Fibroblast of villous mesenchyme (primary cell): ENCODE measurements around the gene KCNAB1. TPM values are rescaled to one million over a fixed set of nuclear protein-coding genes. Genes with fewer than 3 reads are reported as not detected.

ENCODE experiments used
- DNase-seq: peaks from one replicate; pipeline ENCODE4 v3.0.0-alpha.2; 2010; ENCODE audit warnings: low read depth
- H3K4me3 ChIP-seq: 2 replicates; pipeline ENCODE4 v1.5.1; 2011; ENCODE audit warnings: low read depth, mild to moderate bottlenecking, low read length
- CTCF ChIP-seq: IDR thresholded peaks from 2 replicates; pipeline ENCODE4 v1.5.1; 2012; ENCODE audit warnings: low read depth, mild to moderate bottlenecking, low read length; ENCODE audit not compliant: insufficient read depth
- total RNA-seq: library from RNA; depleted of rRNA; stranded (reverse); fragments of >200 nt; gene quantifications from 2 replicates; pipeline ENCODE4 v1.2.3, GENCODE V29; 2012

KCNAB1 gene
- total RNA-seq, 1 donor: not detected

GRCh38 chr3:156480949-156481348 is 360.6 kb downstream of the KCNAB1 start:
- no peak overlapping the region for H3K4me3 ChIP-seq
- no peak for DNase-seq
- no peak for TF ChIP-seq CTCF

GRCh38 chr3:156483002-156483401 is 362.6 kb downstream of the KCNAB1 start:
- TF ChIP-seq CTCF: no peak
- no peak for DNase-seq
- H3K4me3 ChIP-seq: no peak overlapping the region

GRCh38 chr3:156483426-156483825 is 363.0 kb downstream of the KCNAB1 start:
- DNase-seq: peak; percentile 90
- H3K4me3 ChIP-seq: no peak overlapping the region
- TF ChIP-seq CTCF: no peak

- peak; percentile 76 for DNase-seq
- no peak for TF ChIP-seq CTCF
- peak overlapping the region; percentile 9 for H3K4me3 ChIP-seq
Observed at GRCh38 chr3:156483961-156484787, 363.8 kb downstream of the KCNAB1 start.

DNA sequence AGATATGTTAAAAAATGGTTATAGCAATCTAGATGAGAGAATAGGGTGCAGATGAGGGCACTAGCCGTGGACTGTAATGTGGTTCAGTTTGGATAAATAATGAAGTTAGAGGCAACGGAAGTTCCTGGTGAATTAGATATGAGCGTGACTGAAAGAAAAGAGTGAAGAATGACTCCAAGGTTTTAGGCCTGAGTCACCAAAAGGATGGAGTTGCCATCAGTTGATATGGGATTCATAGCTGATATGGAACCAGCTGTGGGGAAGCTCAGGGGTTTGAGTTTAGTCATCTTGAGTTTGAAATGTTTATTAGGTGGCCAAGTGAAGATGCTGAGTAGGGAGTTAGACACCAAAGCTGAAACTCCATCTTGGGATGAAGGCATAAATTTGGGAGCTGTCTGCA is 368.4 kb downstream of the KCNAB1 start:
- no peak for DNase-seq
- no peak overlapping the region for H3K4me3 ChIP-seq
- no peak for TF ChIP-seq CTCF

DNA sequence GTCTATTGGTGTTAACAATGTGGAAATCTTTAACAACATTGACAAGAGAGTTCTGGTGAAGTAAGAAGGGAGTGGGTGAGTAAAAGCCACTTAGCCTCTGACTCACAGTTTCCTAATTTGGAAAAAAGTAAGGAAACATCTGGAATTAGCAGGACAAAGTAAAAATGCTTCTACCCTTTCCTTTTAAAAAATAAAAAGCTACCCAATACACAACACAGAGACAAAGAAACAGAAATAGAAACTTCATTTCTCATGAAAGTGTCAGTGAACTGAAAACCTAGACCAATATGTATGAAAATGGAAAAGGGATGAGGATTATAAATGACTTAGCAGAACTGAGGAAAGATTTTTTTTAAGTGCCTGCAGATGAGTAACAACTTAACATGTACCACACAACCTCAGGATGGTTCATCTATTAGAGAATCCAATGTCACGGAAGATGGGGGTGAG is 369.1 kb downstream of the KCNAB1 start:
- peak; percentile 69 for DNase-seq
- H3K4me3 ChIP-seq: no peak overlapping the region
- TF ChIP-seq CTCF: no peak
